Small intestine (tissue), 7 donors: ENCODE measurements around the gene TRNP1. TPM values are rescaled to one million over a fixed set of nuclear protein-coding genes. Genes with fewer than 3 reads are reported as not detected.

ENCODE experiments used
- DNase-seq, 2 donors: peaks; one replicate each; pipeline versions ENCODE4 v3.0.0 to v3.0.0-alpha.2; 2013
- FAIRE-seq: peaks from 2 replicates; lab custom pipeline; 2012; peaks lifted over from hg19 to GRCh38; lab: Jason Lieb, UNC
- H3K27ac ChIP-seq, 3 donors: one replicate each; pipeline ENCODE4 v1.5.1; 2013; ENCODE audit warnings: low read length in 2 of 3, mild to moderate bottlenecking in 2 of 3, control low read depth in 1 of 3, inconsistent platforms in 1 of 3, low read depth in 1 of 3, moderate library complexity in 1 of 3
- H3K27me3 ChIP-seq, 3 donors: one replicate each; pipeline ENCODE4 v1.6.1; 2013; ENCODE audit warnings: low read length in 3 of 3, inconsistent platforms in 1 of 3; ENCODE audit not compliant: control insufficient read depth in 3 of 3, insufficient read depth in 3 of 3
- H3K36me3 ChIP-seq, 3 donors: one replicate each; pipeline ENCODE4 v1.6.1; 2013; ENCODE audit warnings: low read length in 3 of 3, inconsistent platforms in 1 of 3, low read depth in 1 of 3, mild to moderate bottlenecking in 1 of 3, moderate library complexity in 1 of 3; ENCODE audit not compliant: control insufficient read depth in 3 of 3, insufficient read depth in 2 of 3
- H3K4me1 ChIP-seq, 3 donors: one replicate each; pipeline ENCODE4 v1.6.1; 2013; ENCODE audit warnings: low read length in 2 of 3, inconsistent platforms in 1 of 3, low read depth in 1 of 3, mild to moderate bottlenecking in 1 of 3, moderate library complexity in 1 of 3; ENCODE audit not compliant: control insufficient read depth in 3 of 3, insufficient read depth in 2 of 3
- H3K4me3 ChIP-seq, 3 donors: one replicate each; pipeline ENCODE4 v1.5.1; 2013; ENCODE audit warnings: low read length in 3 of 3, control low read depth in 1 of 3, inconsistent platforms in 1 of 3, low read depth in 1 of 3, mild to moderate bottlenecking in 1 of 3, moderate library complexity in 1 of 3
- H3K9me3 ChIP-seq, 2 donors: one replicate each; pipeline ENCODE4 v1.6.1; 2013; ENCODE audit warnings: low read depth in 1 of 2, low read length in 1 of 2; ENCODE audit not compliant: control insufficient read depth in 2 of 2, insufficient read depth in 1 of 2
- WGBS, 3 donors: extraction: QIAGEN DNeasy Blood & Tissue Kit; methylation state at CpG; one replicate each; pipeline ENCODE4 v1.1.7; 2013; 5-methylcytosine and 5-hydroxymethylcytosine counted together
- polyA plus RNA-seq, 4 donors: library from polyadenylated mRNA; stranded (reverse) in 3 of 4; unstranded in 1 of 4; fragments of 200-250 nt in 3 of 4; fragments of 120-200 nt in 1 of 4; gene quantifications; one replicate each; pipeline versions ENCODE4 v1.2.1 to v1.2.3, GENCODE V29; 2013
- donor health status: healthy with polysubstance abuse.
- donor health status: control.
- donor health status: control.
- donor health status: Bipolar disorder and iron deficiency.
- donor health status: healthy.

TRNP1 gene
- polyA plus RNA-seq, 4 donors, result 4.6 to 15.6 (median 11.8) TPM

DNA sequence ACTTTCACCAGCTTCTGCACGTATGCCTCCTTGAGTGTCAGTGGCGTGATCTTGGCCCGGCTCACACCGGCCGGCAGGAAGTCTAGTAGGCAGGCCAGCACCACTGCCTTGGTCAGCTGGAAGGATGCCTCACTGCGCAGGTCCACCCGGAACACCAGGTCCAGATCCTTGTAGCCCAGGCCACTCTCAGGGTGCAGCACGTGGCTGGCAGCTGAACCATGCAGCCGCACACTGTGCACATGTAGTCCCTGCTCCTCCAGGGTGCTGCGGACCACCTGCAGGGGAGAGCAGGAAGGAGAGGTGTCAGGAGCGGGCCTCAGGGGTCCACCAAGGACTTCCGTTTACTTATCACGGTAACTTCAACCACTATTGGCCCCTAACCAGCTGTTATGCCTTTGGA is 13.2 kb downstream of the TRNP1 start:
- FAIRE-seq (no peak), DNase-seq (no peak)
- peaks cover 0 to 1% (median 1%) of the 10 kb centered on the region in 3 donors for H3K27me3 ChIP-seq
- no peak overlapping the region for H3K4me3 ChIP-seq
- H3K36me3 ChIP-seq, result no peaks in the 10 kb centered on the region
- peaks cover 0 to 59% (median 5%) of the 10 kb centered on the region in 3 donors for H3K4me1 ChIP-seq
- WGBS, 3 donors, result 77 to 93% (median 85%) methylated on average over 13 of the region's 13 CpGs
- no peaks in the 10 kb centered on the region for H3K9me3 ChIP-seq
- H3K27ac ChIP-seq, result no peak overlapping the region

DNA sequence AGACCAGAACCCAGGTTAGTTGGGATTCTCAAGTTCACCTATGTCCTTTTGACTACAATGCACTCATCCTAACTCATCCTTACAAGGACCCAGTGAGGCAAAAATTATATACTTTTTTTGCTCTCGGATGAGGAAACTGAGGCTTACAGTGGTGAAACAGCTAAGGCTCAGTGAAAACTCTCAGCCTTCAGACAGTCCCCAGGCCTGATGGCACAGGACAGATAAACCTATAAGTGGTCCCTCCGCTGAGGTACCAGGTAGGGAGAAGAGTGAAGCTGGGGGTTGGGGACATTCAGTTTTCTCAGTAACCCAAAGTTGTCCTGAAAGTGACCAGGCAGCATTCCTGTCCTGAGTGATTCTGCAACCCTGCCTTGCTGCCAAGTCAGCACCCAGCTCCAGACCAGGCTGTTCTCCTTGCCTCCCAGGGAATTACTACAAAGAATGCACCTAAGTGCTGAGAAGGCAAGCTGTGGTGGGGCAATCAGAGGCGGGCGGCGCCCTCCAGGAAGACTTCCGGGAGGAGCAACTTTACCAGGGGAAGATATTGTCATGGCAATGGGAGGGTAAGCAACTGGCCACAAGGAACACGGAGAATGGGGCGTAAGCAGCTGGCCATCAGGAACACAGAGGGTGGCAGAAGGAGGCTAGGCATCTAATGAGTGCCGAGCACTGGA is 14.6 kb downstream of the TRNP1 start:
- H3K9me3 ChIP-seq, result no peaks in the 10 kb centered on the region
- DNase-seq (peak; percentile 44 to 79), FAIRE-seq (no peak)
- peaks cover 0 to 61% (median 5%) of the 10 kb centered on the region in 3 donors for H3K4me1 ChIP-seq
- H3K27me3 ChIP-seq, result peaks cover 0 to 8% (median 8%) of the 10 kb centered on the region in 3 donors
- peak overlapping the region in 1 of 3 donors; percentile 41 for H3K27ac ChIP-seq
- no peak overlapping the region for H3K4me3 ChIP-seq
- no peaks in the 10 kb centered on the region for H3K36me3 ChIP-seq
- WGBS, 3 donors, result 53 to 68% (median 60%) methylated on average over 9 of the region's 9 CpGs

DNA sequence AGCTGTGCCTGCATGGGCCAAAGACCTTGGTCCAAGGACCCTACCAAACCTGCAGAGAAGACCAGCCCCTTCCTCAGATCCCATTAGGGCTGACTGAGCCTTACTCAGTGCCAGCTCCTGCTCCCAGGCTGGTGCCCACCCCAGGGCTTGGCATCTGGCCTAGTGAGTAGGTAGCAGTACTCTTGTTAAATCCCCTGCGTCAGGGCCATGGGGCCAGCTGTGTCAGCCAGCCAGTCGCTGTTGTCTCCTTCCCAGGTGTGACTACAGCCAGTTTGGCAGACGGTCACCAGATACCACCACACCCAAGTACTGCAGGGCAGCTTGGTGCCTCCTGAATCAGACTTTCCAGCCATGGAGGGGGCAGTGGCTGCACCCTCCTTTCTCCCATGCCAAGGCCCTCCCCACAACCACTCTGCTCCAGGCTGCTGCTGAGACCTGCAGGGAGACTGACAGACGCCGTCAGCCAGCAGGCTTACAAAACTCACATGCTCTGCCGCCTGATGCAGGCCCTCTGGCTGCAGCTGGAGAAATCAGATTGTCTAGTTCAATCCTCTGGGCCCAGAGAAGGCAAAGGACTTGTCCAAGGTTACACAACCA is 16.2 kb downstream of the TRNP1 start:
- FAIRE-seq (no peak), DNase-seq (no peak)
- H3K27ac ChIP-seq, result no peak overlapping the region
- H3K36me3 ChIP-seq, result no peaks in the 10 kb centered on the region
- peaks cover 0 to 55% (median 5%) of the 10 kb centered on the region in 3 donors for H3K4me1 ChIP-seq
- WGBS, 3 donors, result 31 to 73% (median 40%) methylated on average over 6 of the region's 6 CpGs
- no peaks in the 10 kb centered on the region for H3K9me3 ChIP-seq
- no peak overlapping the region for H3K4me3 ChIP-seq
- peaks cover 0 to 8% (median 8%) of the 10 kb centered on the region in 3 donors for H3K27me3 ChIP-seq

DNA sequence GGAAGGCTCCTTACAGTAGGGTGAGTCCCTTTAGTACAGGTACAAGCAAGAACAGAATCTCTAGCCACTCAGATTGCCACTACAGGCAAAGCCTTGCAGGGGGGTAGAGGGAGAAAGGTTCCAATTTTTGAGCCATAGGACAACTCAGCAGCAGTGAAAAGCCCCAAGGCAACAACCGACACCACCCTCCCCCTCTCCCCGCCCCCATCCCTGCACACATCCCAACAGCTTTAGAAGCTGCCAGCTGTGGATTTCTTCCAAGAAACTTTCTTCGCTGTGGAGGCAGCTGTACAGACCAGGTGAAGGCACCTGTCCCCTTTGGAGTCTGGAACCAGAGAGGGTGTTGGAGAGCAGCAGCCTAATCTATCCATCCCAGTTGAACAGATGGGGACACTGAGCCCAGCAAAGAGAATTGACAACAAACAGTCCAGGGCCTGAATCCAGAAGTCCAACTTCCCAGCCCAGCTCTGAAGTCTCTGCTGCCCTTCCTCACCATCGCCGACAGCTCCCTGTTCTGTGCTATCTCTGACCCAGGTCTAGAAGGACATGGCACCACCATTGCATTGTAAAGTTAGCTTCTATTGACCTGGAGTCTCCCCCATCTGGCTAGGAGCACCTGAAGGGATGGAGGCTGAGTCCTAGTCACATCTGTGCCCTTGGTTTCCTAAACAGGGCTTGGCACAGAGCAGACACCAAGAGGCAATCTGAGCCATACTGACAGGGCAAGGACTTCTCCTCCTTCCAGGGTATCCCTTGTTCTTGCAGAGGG is 16.9 kb downstream of the TRNP1 start:
- Histone ChIP-seq H3K4me3 (no peak overlapping the region), H3K27me3 (peaks cover 0 to 8% (median 8%) of the 10 kb centered on the region in 3 donors), H3K36me3 (no peaks in the 10 kb centered on the region), H3K9me3 (no peaks in the 10 kb centered on the region), H3K4me1 (peaks cover 0 to 48% (median 5%) of the 10 kb centered on the region in 3 donors), H3K27ac (no peak overlapping the region)
- DNase-seq (no peak), FAIRE-seq (no peak)
- 52 to 73% (median 62%) methylated on average over 5 of the region's 5 CpGs for WGBS, 3 donors

DNA sequence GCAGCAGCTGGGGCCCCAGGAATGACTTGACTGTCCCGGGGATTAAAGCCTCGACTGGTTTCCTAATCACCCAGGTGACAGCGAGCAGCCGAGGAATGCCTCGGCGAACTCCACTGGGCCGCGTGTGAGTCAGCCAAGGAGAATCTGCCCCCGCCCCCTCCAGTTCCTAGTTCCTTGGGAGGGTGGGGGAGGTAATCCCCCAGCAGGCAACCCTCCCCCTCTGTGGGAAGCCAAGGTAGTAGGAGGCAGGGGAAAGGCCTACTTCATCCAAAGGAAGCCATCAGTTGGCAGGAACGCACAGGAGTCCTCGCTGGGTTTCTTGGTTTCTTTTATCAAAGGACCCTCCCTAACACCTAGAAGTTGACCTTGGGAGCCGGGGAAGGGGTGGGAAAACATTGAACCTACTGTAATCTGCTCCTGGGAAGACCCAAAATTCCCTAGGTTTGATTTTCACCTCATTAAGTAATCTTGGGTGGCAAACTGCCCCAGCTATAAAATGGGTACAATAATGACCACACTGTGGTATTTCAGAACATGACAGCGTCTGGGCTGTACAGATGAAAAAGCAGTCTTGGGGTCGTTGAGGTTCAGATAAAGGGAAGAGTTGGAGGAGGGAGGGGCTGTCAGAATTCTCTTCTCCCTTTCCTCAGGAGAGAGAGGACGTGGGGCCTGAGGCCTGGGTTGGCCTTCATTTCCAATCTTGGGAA is 17.7 kb downstream of the TRNP1 start:
- WGBS, 3 donors, result 35 to 46% (median 36%) methylated on average over 15 of the region's 15 CpGs
- DNase-seq, result peak; percentile 49 to 87

DNA sequence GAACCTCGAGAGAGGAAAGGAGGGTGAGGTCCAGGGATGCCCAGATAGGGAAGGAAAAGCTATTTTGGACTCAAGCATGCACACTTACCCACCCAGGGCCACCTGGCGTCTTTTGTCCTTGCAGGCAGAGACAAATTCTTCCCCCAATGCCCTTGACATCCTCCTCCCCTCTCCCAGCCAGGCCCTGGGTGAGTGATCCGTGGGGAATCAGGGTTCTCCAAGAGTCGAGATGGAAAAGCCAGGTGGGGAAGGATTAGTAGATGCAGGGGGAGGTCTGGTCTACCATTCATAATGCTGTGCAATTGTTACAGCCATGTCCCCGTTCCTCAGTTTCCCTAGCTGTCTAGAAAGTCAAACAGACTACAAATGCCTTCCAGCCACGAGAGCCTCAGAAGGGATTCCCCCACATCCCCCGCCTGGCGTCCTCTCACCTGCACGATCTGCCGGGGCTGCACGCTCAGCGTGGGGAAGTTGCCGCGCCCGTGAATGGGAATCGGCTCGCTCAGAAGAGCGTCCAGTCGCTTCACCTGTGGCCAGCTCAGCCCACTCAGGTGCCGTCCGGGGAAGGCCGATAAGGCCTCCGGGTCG is 18.6 kb downstream of the TRNP1 start:
- peak overlapping the region in 1 of 3 donors; percentile 38 for H3K4me3 ChIP-seq
- 17 to 21% (median 17%) methylated on average over 19 to 24 of the region's 24 CpGs for WGBS, 3 donors
- H3K36me3 ChIP-seq, result no peaks in the 10 kb centered on the region
- no peak overlapping the region for H3K27ac ChIP-seq
- H3K4me1 ChIP-seq, result peaks cover 0 to 34% (median 5%) of the 10 kb centered on the region in 3 donors
- no peak for DNase-seq
- no peak for FAIRE-seq
- no peaks in the 10 kb centered on the region for H3K9me3 ChIP-seq
- H3K27me3 ChIP-seq, result peaks cover 0 to 8% (median 8%) of the 10 kb centered on the region in 3 donors

More for the DNA sequence above, 17.7 kb downstream of the TRNP1 start:
- Histone ChIP-seq H3K27me3 (peaks cover 0 to 8% (median 8%) of the 10 kb centered on the region in 3 donors), H3K4me1 (peaks cover 0 to 40% (median 5%) of the 10 kb centered on the region in 3 donors), H3K9me3 (no peaks in the 10 kb centered on the region), H3K36me3 (no peaks in the 10 kb centered on the region), H3K4me3 (no peak overlapping the region), H3K27ac (no peak overlapping the region)
- FAIRE-seq, result no peak

DNA sequence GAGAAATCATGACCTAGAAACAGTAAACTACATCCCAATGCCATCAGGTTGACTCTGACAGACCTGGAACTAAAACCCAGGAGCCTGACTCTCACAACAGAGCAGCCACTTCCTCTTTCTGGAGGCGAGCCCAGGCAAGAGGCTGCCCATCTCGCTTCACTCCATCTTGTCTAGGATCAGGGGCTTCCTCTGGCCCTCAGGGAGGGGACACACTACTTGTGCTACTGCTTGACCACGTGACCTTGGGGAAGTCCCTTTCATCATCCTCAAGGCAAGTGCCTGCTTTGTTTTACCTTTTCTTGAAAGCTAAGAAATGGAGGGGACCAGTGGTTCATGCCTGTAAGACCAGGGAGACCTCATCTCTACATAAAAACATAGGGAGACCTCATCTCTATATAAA is 21.8 kb downstream of the TRNP1 start:
- Histone ChIP-seq H3K9me3 (no peaks in the 10 kb centered on the region), H3K4me1 (peaks cover 0 to 23% (median 5%) of the 10 kb centered on the region in 3 donors), H3K36me3 (no peaks in the 10 kb centered on the region), H3K4me3 (no peak overlapping the region), H3K27ac (no peak overlapping the region), H3K27me3 (peaks cover 0 to 8% (median 8%) of the 10 kb centered on the region in 3 donors)
- 35 to 48% (median 37%) methylated on average over 3 of the region's 3 CpGs for WGBS, 3 donors
- FAIRE-seq (no peak), DNase-seq (no peak)
